ENCODE results near the gene ZMYND19.

DNA sequence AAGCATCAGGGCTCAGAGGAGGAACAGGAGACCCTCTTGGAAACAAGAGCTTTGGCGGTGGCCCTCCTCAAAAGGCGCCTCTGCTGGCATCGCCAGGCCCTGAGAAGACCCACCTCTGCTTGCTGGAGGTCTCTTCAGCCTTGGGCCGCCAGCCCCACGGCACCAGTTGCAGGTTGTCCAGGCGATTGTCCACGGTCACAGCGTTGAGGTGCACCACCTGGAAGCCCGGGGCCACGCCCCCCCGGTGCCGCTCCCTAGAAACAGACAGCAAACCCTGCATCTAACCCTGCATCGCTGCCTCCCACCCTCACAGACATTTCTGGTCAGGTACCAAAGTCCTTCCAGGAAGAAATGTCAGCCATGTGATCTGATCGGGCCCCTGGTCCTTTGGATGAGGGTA lies 3.5 kb downstream of the ZMYND19 start:
- TF ChIP-seq POLR2A (IDR thresholded peaks at IDR 0.05): no peak
- TF ChIP-seq, protein P1, sequence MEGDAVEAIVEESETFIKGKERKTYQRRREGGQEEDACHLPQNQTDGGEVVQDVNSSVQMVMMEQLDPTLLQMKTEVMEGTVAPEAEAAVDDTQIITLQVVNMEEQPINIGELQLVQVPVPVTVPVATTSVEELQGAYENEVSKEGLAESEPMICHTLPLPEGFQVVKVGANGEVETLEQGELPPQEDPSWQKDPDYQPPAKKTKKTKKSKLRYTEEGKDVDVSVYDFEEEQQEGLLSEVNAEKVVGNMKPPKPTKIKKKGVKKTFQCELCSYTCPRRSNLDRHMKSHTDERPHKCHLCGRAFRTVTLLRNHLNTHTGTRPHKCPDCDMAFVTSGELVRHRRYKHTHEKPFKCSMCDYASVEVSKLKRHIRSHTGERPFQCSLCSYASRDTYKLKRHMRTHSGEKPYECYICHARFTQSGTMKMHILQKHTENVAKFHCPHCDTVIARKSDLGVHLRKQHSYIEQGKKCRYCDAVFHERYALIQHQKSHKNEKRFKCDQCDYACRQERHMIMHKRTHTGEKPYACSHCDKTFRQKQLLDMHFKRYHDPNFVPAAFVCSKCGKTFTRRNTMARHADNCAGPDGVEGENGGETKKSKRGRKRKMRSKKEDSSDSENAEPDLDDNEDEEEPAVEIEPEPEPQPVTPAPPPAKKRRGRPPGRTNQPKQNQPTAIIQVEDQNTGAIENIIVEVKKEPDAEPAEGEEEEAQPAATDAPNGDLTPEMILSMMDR (IDR thresholded peaks at IDR 0.05): no peak
